Measurements from ENCODE around the gene IL1F10. TPM values are rescaled to one million over a fixed set of nuclear protein-coding genes. Genes with fewer than 3 reads are reported as not detected.
A peak's percentile ranks its signal among the peaks of the same experiment; 100 is the strongest.

Gene IL1F10
- total and polyA plus RNA-seq, 2 of the 13 experiments (the other 11 are each of a cell fraction or from before 2014, with no cell fraction given), result not detected

- peak; percentile 62; the same call in 1 of the 2 replicates for TF ChIP-seq ZBED4 (CRISPR knock-in tag; IDR thresholded peaks at IDR 0.05; ENCODE audit: borderline replicate concordance)
- no peak for TF ChIP-seq ZFP82 (CRISPR knock-in tag; IDR thresholded peaks at IDR 0.05; ENCODE audit: borderline replicate concordance)
- TF ChIP-seq ZNF20 (CRISPR knock-in tag; IDR thresholded peaks at IDR 0.05), result no peak
- no peak for TF ChIP-seq ZNF691 (CRISPR knock-in tag; IDR thresholded peaks at IDR 0.05; ENCODE audit: borderline replicate concordance, low read depth)
- no peak for TF ChIP-seq ZNF720 (CRISPR knock-in tag; IDR thresholded peaks at IDR 0.05)
- TF ChIP-seq ZBTB7B (CRISPR knock-in tag; IDR thresholded peaks at IDR 0.05), result no peak
- TF ChIP-seq DMTF1 (CRISPR knock-in tag; IDR thresholded peaks at IDR 0.05), result no peak
- peak; percentile 66 for TF ChIP-seq ZNF746 (CRISPR knock-in tag; IDR thresholded peaks at IDR 0.05)
- no peak for TF ChIP-seq ZKSCAN1 (IDR thresholded peaks at IDR 0.05; ENCODE audit: low read length)
- TF ChIP-seq BCLAF1 (IDR thresholded peaks at IDR 0.05), result no peak
- no peak for TF ChIP-seq RFX5 (IDR thresholded peaks at IDR 0.05; ENCODE audit: low read depth, low read length)
- no peak for TF ChIP-seq DDIT3 (CRISPR knock-in tag; IDR thresholded peaks at IDR 0.05)
- TF ChIP-seq STAT6 (CRISPR knock-in tag; IDR thresholded peaks at IDR 0.05; ENCODE audit: borderline replicate concordance), result peak; percentile 79; the same call in 1 of the 2 replicates
- TF ChIP-seq IKZF1 (IDR thresholded peaks at IDR 0.05), result no peak
- no peak for TF ChIP-seq ELF4 (CRISPR knock-in tag; IDR thresholded peaks at IDR 0.05; ENCODE audit: borderline replicate concordance)
Measured at GRCh38 chr2:113088213-113088992, 20.6 kb downstream of the IL1F10 start (continued).

Measured in HepG2 (cell line).